Measurements from ENCODE around the gene AVPR1B. TPM values are rescaled to one million over a fixed set of nuclear protein-coding genes. Genes with fewer than 3 reads are reported as not detected.

The AVPR1B gene
- total and polyA plus RNA-seq, 2 of the 13 experiments (the other 11 are each of a cell fraction or from before 2014, with no cell fraction given) = 0.05 TPM; not detected in 1

- TF ChIP-seq, protein P1, sequence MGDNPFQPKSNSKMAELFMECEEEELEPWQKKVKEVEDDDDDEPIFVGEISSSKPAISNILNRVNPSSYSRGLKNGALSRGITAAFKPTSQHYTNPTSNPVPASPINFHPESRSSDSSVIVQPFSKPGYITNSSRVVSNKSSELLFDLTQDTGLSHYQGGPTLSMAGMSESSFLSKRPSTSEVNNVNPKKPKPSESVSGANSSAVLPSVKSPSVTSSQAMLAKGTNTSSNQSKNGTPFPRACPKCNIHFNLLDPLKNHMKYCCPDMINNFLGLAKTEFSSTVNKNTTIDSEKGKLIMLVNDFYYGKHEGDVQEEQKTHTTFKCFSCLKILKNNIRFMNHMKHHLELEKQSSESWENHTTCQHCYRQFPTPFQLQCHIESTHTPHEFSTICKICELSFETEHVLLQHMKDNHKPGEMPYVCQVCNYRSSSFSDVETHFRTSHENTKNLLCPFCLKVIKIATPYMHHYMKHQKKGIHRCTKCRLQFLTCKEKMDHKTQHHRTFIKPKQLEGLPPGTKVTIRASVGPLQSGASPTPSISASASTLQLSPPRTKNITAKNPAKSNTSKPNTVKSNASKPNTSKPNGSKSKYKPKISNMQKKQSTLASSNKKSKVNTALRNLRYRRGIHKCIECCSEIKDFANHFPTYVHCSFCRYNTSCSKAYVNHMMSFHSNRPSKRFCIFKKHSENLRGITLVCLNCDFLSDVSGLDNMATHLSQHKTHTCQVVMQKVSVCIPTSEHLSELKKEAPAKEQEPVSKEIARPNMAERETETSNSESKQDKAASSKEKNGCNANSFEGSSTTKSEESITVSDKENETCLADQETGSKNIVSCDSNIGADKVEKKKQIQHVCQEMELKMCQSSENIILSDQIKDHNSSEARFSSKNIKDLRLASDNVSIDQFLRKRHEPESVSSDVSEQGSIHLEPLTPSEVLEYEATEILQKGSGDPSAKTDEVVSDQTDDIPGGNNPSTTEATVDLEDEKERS (CRISPR knock-in tag; IDR thresholded peaks at IDR 0.05) = no peak
- 0 out of 2 replicates have a peak, but pooled peaks have one; percentile 79 for TF ChIP-seq THAP8 (CRISPR knock-in tag; IDR thresholded peaks at IDR 0.05; ENCODE audit: borderline replicate concordance)
- no peak for TF ChIP-seq PAF1 (CRISPR knock-in tag; IDR thresholded peaks at IDR 0.05)
- TF ChIP-seq ZNF562 (CRISPR knock-in tag; IDR thresholded peaks at IDR 0.05; ENCODE audit: borderline replicate concordance) = no peak
- peak; percentile 14; the same call in 1 of the 2 replicates for TF ChIP-seq HOXA3 (CRISPR knock-in tag; IDR thresholded peaks at IDR 0.05)
- TF ChIP-seq MTF1 (CRISPR knock-in tag; IDR thresholded peaks at IDR 0.05) = no peak
- TF ChIP-seq HMGXB3 (CRISPR knock-in tag; IDR thresholded peaks at IDR 0.05; ENCODE audit: borderline replicate concordance) = no peak
- no peak for TF ChIP-seq ZNF576 (CRISPR knock-in tag; IDR thresholded peaks at IDR 0.05)
- peak; percentile 44; the same call in 1 of the 2 replicates for TF ChIP-seq MEIS2 (CRISPR knock-in tag; IDR thresholded peaks at IDR 0.05)
- TF ChIP-seq PRDM4 (CRISPR knock-in tag; IDR thresholded peaks at IDR 0.05; ENCODE audit: borderline replicate concordance) = no peak
- no peak for TF ChIP-seq CCAR2 (optimal IDR thresholded peaks at IDR 0.05; ENCODE audit: low read depth, low read length)
- TF ChIP-seq ZFP91 (CRISPR knock-in tag; IDR thresholded peaks at IDR 0.05; ENCODE audit: borderline replicate concordance) = peak; percentile 65; the same call in 1 of the 2 replicates
These were observed 4.4 kb downstream of the AVPR1B start (continued) for GRCh38 chr1:206112600-206113301.
